ENCODE results near the gene APRT. TPM values are rescaled to one million over a fixed set of nuclear protein-coding genes. Genes with fewer than 3 reads are reported as not detected.

APRT gene
- total RNA-seq, 2 donors from 2014 or later = 130 to 158 TPM

DNA sequence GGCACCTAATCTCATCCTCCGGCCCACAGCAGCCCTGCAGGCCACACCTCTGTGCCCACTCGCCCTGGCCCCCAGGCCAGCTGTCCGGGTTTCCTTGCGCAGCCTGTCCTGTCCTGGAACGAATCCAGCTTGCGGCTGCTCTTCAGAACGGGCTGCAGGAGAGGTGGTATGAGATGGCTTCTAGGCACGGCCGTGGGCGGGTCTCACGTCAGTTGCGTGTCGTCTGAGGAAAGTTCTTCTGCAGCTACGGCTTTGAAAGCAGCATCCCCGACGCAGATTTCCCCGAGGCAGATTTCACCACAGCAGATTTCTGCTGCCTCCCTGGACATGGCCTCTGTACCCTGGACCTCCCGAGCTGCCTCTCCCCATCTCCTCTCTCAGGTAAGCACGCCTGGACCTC, 26.8 kb upstream of the APRT start:
- Mint-ChIP-seq H3K4me3 (peak overlapping the region; percentile 41), H3K4me1 (no peaks in the 10 kb centered on the region), H3K27ac (no peak overlapping the region), H3K36me3 (ENCODE audit: low read depth) (no peaks in the 10 kb centered on the region), H3K27me3 (no peaks in the 10 kb centered on the region)
- DNase-seq (no peak), ATAC-seq (no peak)
- no peaks in the 10 kb centered on the region for H3K9me3 ChIP-seq (ENCODE audit: control insufficient read depth, low read length, poor library complexity, severe bottlenecking)

DNA sequence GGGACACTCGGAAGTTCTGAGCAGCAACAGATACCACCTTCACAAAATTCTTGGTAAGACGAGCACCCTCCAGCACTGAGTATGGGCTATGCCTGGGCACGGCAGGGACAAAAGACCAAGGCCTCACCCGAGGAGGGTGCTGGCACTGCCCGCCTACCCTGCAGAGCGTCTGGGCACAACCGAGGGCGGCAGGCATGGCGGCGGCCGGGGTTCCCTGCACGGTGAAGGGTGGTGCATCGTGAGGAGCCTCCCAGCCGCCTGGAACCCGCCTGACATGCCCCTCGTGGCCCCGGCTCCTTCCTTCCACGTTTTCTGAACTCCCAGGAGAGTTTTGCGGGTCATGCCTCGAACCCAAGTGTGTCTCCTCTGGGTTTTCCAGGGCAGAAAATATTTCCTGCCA, 26.1 kb upstream of the APRT start:
- ATAC-seq = no peak
- H3K9me3 ChIP-seq (ENCODE audit: control insufficient read depth, low read length, poor library complexity, severe bottlenecking) = no peaks in the 10 kb centered on the region
- Mint-ChIP-seq H3K27ac (no peak overlapping the region), H3K27me3 (no peaks in the 10 kb centered on the region), H3K36me3 (ENCODE audit: low read depth) (no peaks in the 10 kb centered on the region), H3K4me3 (no peak overlapping the region), H3K4me1 (no peaks in the 10 kb centered on the region)
- DNase-seq = no peak

GRCh38 chr16:88836791-88837190, 25.1 kb upstream of the APRT start:
- no peak overlapping the region for H3K27ac Mint-ChIP-seq
- DNase-seq (no peak), ATAC-seq (no peak)
- no peaks in the 10 kb centered on the region for H3K36me3 Mint-ChIP-seq (ENCODE audit: low read depth)
- no peaks in the 10 kb centered on the region for H3K9me3 ChIP-seq (ENCODE audit: control insufficient read depth, low read length, poor library complexity, severe bottlenecking)
- no peaks in the 10 kb centered on the region for H3K27me3 Mint-ChIP-seq
- no peak overlapping the region for H3K4me3 Mint-ChIP-seq
- no peaks in the 10 kb centered on the region for H3K4me1 Mint-ChIP-seq

GRCh38 chr16:88835818-88836217, 24.1 kb upstream of the APRT start:
- Mint-ChIP-seq H3K4me3 (no peak overlapping the region), H3K27me3 (no peaks in the 10 kb centered on the region), H3K4me1 (no peaks in the 10 kb centered on the region), H3K36me3 (ENCODE audit: low read depth) (no peaks in the 10 kb centered on the region), H3K27ac (no peak overlapping the region)
- DNase-seq = no peak
- H3K9me3 ChIP-seq (ENCODE audit: control insufficient read depth, low read length, poor library complexity, severe bottlenecking) = no peaks in the 10 kb centered on the region
- ATAC-seq = no peak

GRCh38 chr16:88835383-88835782, 23.7 kb upstream of the APRT start:
- H3K36me3 Mint-ChIP-seq (ENCODE audit: low read depth) = no peaks in the 10 kb centered on the region
- no peaks in the 10 kb centered on the region for H3K4me1 Mint-ChIP-seq
- H3K9me3 ChIP-seq (ENCODE audit: control insufficient read depth, low read length, poor library complexity, severe bottlenecking) = no peaks in the 10 kb centered on the region
- no peaks in the 10 kb centered on the region for H3K27me3 Mint-ChIP-seq
- H3K27ac Mint-ChIP-seq = no peak overlapping the region
- ATAC-seq = no peak
- DNase-seq = no peak
- H3K4me3 Mint-ChIP-seq = no peak overlapping the region

DNA sequence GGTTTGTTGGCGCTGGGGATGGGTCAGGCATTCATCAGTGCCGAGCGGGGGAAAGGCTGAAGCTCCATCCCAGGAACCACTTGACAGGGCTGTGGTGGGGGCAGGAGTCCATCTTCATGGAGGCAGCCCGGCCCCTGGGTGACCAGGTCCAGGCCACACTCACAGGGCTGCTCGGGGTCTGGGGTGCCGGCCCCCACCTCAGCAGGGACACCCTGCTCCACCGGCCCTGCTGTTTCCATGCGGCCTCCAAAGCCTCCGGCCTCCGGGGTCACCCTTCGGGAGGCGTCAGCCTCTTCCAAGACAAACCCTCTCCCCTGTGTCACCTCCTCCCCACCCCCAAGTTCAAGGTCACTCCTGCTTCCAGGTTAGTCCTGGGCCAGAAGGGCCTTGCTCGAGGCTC, 22.9 kb upstream of the APRT start:
- no peaks in the 10 kb centered on the region for H3K4me1 Mint-ChIP-seq

DNA sequence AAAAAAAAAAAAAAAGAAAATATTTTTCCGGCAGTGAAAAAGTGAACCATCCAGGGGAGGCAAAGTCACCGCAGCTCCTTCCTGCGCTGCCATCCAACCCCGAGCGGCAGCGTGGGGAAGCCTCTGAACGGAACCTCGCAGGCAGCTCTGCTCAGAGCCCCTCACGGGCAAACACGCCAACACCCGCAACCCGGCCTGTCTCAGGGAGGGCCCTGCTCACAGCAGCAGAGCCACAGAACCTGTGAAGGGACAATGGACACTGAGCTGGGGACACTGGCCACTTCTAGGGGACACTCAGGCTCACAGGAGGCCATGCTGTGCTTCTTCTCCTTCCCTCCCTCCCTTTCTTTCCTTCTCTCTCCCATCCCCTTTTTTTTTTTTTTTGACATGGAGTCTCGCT, 21.4 kb upstream of the APRT start:
- no peaks in the 10 kb centered on the region for H3K27me3 Mint-ChIP-seq
- DNase-seq (no peak), ATAC-seq (no peak)
- no peaks in the 10 kb centered on the region for H3K36me3 Mint-ChIP-seq (ENCODE audit: low read depth)
- no peaks in the 10 kb centered on the region for H3K9me3 ChIP-seq (ENCODE audit: control insufficient read depth, low read length, poor library complexity, severe bottlenecking)
- H3K4me1 Mint-ChIP-seq = no peaks in the 10 kb centered on the region
- no peak overlapping the region for H3K27ac Mint-ChIP-seq
- no peak overlapping the region for H3K4me3 Mint-ChIP-seq

More for the DNA sequence above, 22.9 kb upstream of the APRT start:
- Mint-ChIP-seq H3K4me3 (no peak overlapping the region), H3K36me3 (ENCODE audit: low read depth) (no peaks in the 10 kb centered on the region), H3K27me3 (no peaks in the 10 kb centered on the region), H3K27ac (no peak overlapping the region)
- DNase-seq (no peak), ATAC-seq (no peak)
- H3K9me3 ChIP-seq (ENCODE audit: control insufficient read depth, low read length, poor library complexity, severe bottlenecking) = no peaks in the 10 kb centered on the region

DNA sequence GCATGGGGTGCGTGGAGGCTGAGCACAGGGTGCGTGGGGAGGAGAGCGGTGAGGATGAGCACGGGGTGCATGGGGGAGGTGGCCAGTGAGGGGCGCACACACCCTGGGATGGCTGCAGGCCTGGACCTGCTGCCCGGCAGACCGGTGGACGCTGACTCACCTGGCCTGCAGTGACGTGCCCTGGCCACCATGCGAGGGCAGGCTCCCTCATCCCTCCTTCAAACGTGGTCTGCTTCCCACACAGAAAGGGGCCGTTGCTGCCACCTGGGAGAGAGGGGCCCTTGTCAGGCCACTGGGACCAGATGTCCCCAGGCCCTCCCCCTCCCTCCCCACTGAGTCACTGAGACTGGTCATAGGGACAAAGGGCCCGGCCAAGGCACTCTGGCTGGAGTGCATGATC, 20.1 kb upstream of the APRT start:
- H3K4me3 Mint-ChIP-seq = no peak overlapping the region
- no peak for DNase-seq
- H3K4me1 Mint-ChIP-seq = no peaks in the 10 kb centered on the region
- no peak overlapping the region for H3K27ac Mint-ChIP-seq
- H3K36me3 Mint-ChIP-seq (ENCODE audit: low read depth) = no peaks in the 10 kb centered on the region
- ATAC-seq = no peak
- H3K27me3 Mint-ChIP-seq = no peaks in the 10 kb centered on the region
- H3K9me3 ChIP-seq (ENCODE audit: control insufficient read depth, low read length, poor library complexity, severe bottlenecking) = no peaks in the 10 kb centered on the region

DNA sequence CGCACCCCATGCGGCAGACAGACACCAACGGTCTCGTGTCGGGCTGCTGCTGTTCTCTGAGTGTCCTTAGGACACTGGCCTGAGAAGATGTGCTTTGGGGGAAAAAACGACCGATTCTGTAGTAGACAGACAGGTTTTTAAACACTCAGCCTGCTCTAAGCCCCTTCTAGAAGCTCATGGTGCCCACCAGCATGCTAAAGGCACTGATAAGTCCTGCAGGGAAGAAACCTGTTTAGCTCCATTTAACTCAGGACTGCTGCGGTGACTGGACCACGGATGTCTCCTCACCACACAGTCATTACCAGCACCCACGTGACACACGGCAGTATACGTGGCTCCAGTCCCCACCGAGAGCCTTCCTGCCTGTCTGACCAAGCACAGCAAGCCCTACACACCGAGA, 19.1 kb upstream of the APRT start:
- no peak overlapping the region for H3K4me3 Mint-ChIP-seq

GRCh38 chr16:88830258-88830657, 18.5 kb upstream of the APRT start:
- H3K27ac Mint-ChIP-seq = no peak overlapping the region
- no peak for ATAC-seq
- DNase-seq = no peak

More for the DNA sequence above, 19.1 kb upstream of the APRT start:
- no peak for ATAC-seq
- no peaks in the 10 kb centered on the region for H3K9me3 ChIP-seq (ENCODE audit: control insufficient read depth, low read length, poor library complexity, severe bottlenecking)
- Mint-ChIP-seq H3K4me1 (no peaks in the 10 kb centered on the region), H3K27me3 (no peaks in the 10 kb centered on the region), H3K36me3 (ENCODE audit: low read depth) (no peaks in the 10 kb centered on the region), H3K27ac (no peak overlapping the region)
- DNase-seq = no peak

GRCh38 chr16:88828711-88829110, 17.0 kb upstream of the APRT start:
- no peak overlapping the region for H3K4me3 Mint-ChIP-seq
- H3K9me3 ChIP-seq (ENCODE audit: control insufficient read depth, low read length, poor library complexity, severe bottlenecking) = no peaks in the 10 kb centered on the region
- DNase-seq = no peak
- no peaks in the 10 kb centered on the region for H3K27me3 Mint-ChIP-seq
- no peak overlapping the region for H3K27ac Mint-ChIP-seq
- no peaks in the 10 kb centered on the region for H3K36me3 Mint-ChIP-seq (ENCODE audit: low read depth)
- ATAC-seq = no peak
- H3K4me1 Mint-ChIP-seq = no peaks in the 10 kb centered on the region

More at GRCh38 chr16:88830258-88830657, 18.5 kb upstream of the APRT start:
- H3K9me3 ChIP-seq (ENCODE audit: control insufficient read depth, low read length, poor library complexity, severe bottlenecking) = no peaks in the 10 kb centered on the region
- no peaks in the 10 kb centered on the region for H3K36me3 Mint-ChIP-seq (ENCODE audit: low read depth)
- H3K4me3 Mint-ChIP-seq = no peak overlapping the region
- no peaks in the 10 kb centered on the region for H3K4me1 Mint-ChIP-seq
- no peaks in the 10 kb centered on the region for H3K27me3 Mint-ChIP-seq

DNA sequence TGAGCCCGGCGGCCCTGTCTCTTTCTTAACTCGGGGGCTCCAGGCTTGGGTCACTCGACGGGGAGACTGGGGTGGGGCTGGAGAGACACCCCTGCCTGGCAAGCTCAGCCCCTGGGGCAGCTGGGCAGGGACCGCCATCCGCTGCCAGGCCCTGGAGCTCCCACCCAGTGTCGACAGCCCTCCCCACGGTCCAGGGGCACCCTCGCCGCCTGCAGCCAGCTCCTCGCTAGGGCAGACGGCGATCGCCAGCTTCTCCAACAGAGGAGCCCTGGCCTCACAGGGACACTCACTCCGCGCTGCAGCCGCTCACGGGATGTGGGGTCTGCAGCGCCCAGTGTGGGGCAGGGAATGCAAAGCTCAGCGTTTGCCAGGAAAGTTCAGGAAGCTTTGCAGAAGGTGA, 16.0 kb upstream of the APRT start:
- no peak overlapping the region for H3K4me3 Mint-ChIP-seq
- H3K36me3 Mint-ChIP-seq (ENCODE audit: low read depth) = no peaks in the 10 kb centered on the region
- ATAC-seq (no peak), DNase-seq (no peak)
- no peaks in the 10 kb centered on the region for H3K4me1 Mint-ChIP-seq
- H3K9me3 ChIP-seq (ENCODE audit: control insufficient read depth, low read length, poor library complexity, severe bottlenecking) = no peaks in the 10 kb centered on the region
- H3K27me3 Mint-ChIP-seq = no peaks in the 10 kb centered on the region
- H3K27ac Mint-ChIP-seq = no peak overlapping the region

GRCh38 chr16:88826070-88826840, 14.5 kb upstream of the APRT start:
- no peak for DNase-seq
- Mint-ChIP-seq H3K4me3 (no peak overlapping the region), H3K27ac (no peak overlapping the region)

DNA sequence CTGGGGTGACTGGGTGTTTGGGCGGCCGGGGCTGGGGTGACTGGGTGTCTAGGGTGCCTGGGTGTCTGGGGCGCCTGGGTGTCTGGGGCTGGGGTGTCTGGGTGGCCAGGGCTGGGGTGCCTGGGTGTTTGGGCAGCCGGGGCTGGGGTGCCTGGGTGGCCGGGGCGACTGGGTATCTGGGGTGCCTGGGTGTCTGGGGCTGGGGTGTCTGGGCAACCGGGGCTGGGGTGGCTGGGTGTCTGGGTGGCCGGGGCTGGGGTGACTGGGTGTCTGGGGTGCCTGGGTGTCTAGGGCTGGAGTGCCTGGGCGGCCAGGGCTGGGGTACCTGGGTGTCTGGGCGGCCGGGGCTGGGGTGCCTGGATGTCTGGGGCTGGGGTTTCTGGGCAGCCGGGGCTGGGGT, 13.4 kb upstream of the APRT start:
- no peak overlapping the region for H3K4me3 Mint-ChIP-seq

More at GRCh38 chr16:88826070-88826840, 14.5 kb upstream of the APRT start:
- no peaks in the 10 kb centered on the region for H3K9me3 ChIP-seq (ENCODE audit: control insufficient read depth, low read length, poor library complexity, severe bottlenecking)
- no peak for ATAC-seq
- Mint-ChIP-seq H3K27me3 (no peaks in the 10 kb centered on the region), H3K4me1 (no peaks in the 10 kb centered on the region), H3K36me3 (ENCODE audit: low read depth) (no peaks in the 10 kb centered on the region)

More for the DNA sequence above, 13.4 kb upstream of the APRT start:
- Mint-ChIP-seq H3K27ac (no peak overlapping the region), H3K36me3 (ENCODE audit: low read depth) (no peaks in the 10 kb centered on the region), H3K27me3 (no peaks in the 10 kb centered on the region), H3K4me1 (no peaks in the 10 kb centered on the region)
- no peak for ATAC-seq
- H3K9me3 ChIP-seq (ENCODE audit: control insufficient read depth, low read length, poor library complexity, severe bottlenecking) = no peaks in the 10 kb centered on the region
- no peak for DNase-seq

Data from T-helper 17 cell (primary cell).